Activated T-cell treated with anti-CD3 and anti-CD28 coated beads, Interleukin-2, amount 50 U/mL, for 72 hours (primary cell): ENCODE data around the gene JAKMIP1. TPM values are rescaled to one million over a fixed set of nuclear protein-coding genes. Genes with fewer than 3 reads are reported as not detected.

Experiments used
- ATAC-seq, 2 donors: fragments of 150-1000 bp; cut with Tn5 transposase; replicated peaks in 1 of 2; 2 replicates each; pipeline ENCODE4 v1.10.0; 2021; ENCODE audit warnings: moderate library complexity in 2 of 2, mild to moderate bottlenecking in 1 of 2
- DNase-seq, 2 donors: peaks; one replicate each; pipeline ENCODE4 v3.0.0; 2021 to 2022; ENCODE audit warnings: mixed read lengths in 1 of 2
- H3K27ac Mint-ChIP-seq: one replicate; pipeline ENCODE4 v1.8.0; 2022; ENCODE audit warnings: mild to moderate bottlenecking, moderate library complexity, mixed read lengths
- H3K27me3 Mint-ChIP-seq: one replicate; pipeline ENCODE4 v1.8.0; 2022; ENCODE audit warnings: low read depth, mixed read lengths
- H3K36me3 Mint-ChIP-seq, 2 donors: one replicate each; pipeline ENCODE4 v1.8.0; 2022; ENCODE audit warnings: mixed read lengths in 2 of 2, mild to moderate bottlenecking in 1 of 2; ENCODE audit not compliant: insufficient read depth in 2 of 2
- H3K4me1 Mint-ChIP-seq: one replicate; pipeline ENCODE4 v1.8.0; 2022; ENCODE audit warnings: low read depth, mixed read lengths
- H3K4me3 Mint-ChIP-seq, 2 donors: one replicate each; pipeline ENCODE4 v1.8.0; 2022; ENCODE audit warnings: mild to moderate bottlenecking in 2 of 2, mixed read lengths in 2 of 2, moderate library complexity in 2 of 2
- H3K9me3 Mint-ChIP-seq, 2 donors: one replicate each; pipeline ENCODE4 v1.8.0; 2022; ENCODE audit warnings: mixed read lengths in 2 of 2
- total RNA-seq, 2 donors: library from RNA; stranded (reverse); gene quantifications; one replicate each; pipeline ENCODE4 v1.2.3, GENCODE V29; 2022

JAKMIP1 gene
- total RNA-seq, 2 donors from 2014 or later, result 9.0 to 33.7 TPM

GRCh38 chr4:6137027-6137746 lies 63.2 kb downstream of the JAKMIP1 start:
- Mint-ChIP-seq H3K27ac (no peak overlapping the region), H3K27me3 (no peaks in the 10 kb centered on the region), H3K9me3 (no peaks in the 10 kb centered on the region), H3K36me3 (no peaks in the 10 kb centered on the region), H3K4me1 (no peaks in the 10 kb centered on the region), H3K4me3 (no peak overlapping the region)
- DNase-seq (no peak), ATAC-seq (no peak)

DNA sequence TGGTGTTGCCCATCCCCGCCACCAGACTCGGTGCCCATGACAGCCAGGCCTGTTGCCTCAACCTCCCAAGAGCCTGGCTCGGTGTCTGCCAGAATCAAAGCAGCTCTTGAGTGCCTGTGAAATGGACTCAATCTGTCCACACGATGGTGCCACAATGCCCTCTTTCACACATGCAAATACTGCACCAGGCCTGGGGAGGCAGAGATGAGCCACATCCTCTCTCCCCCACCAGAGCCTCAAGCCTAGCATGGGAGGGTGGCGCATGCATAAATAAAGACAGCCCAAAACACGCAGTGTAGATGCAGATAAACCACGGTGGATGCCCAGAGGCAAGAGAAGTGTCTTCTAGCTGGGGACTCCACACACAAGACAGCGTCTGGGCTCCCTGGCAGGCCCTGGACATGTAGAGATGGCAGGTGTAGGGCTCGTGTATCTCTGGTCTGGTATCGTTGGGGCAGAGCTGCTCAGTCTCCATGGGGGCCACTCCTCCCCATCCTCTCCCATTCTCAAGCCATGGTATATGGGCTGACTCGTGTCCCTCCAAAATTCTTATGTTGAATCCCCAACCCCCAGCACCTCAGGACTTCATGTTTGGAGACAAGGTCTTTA lies 65.6 kb downstream of the JAKMIP1 start:
- peak; percentile 80 to 98 for ATAC-seq
- Mint-ChIP-seq H3K36me3 (no peaks in the 10 kb centered on the region), H3K27me3 (no peaks in the 10 kb centered on the region), H3K27ac (peak overlapping the region; percentile 31), H3K9me3 (no peaks in the 10 kb centered on the region), H3K4me1 (no peaks in the 10 kb centered on the region), H3K4me3 (no peak overlapping the region)
- peak; percentile 25 to 66 for DNase-seq

DNA sequence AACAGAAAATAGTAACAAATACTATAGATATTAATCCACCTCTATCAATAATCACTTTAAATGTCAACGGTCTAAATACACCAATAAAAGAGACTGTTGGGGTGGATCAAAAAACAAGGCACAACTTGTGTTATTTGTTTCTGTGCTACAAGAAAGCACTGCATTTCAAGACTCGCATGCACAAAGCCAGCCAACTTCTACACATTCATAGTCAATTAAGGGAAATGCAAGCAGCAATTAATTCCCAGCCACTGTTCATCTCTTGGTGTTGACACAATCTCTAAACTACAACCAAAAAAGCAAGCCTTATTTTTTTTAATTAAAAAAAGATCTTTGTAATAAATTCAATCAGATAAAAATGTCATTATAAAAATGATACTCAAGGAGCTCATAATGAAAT lies 67.6 kb downstream of the JAKMIP1 start:
- H3K4me1 Mint-ChIP-seq, result no peaks in the 10 kb centered on the region
- no peaks in the 10 kb centered on the region for H3K9me3 Mint-ChIP-seq
- H3K27me3 Mint-ChIP-seq, result no peaks in the 10 kb centered on the region
- no peak overlapping the region for H3K4me3 Mint-ChIP-seq
- H3K27ac Mint-ChIP-seq, result no peak overlapping the region
- ATAC-seq (no peak), DNase-seq (no peak)
- H3K36me3 Mint-ChIP-seq, result no peaks in the 10 kb centered on the region

DNA sequence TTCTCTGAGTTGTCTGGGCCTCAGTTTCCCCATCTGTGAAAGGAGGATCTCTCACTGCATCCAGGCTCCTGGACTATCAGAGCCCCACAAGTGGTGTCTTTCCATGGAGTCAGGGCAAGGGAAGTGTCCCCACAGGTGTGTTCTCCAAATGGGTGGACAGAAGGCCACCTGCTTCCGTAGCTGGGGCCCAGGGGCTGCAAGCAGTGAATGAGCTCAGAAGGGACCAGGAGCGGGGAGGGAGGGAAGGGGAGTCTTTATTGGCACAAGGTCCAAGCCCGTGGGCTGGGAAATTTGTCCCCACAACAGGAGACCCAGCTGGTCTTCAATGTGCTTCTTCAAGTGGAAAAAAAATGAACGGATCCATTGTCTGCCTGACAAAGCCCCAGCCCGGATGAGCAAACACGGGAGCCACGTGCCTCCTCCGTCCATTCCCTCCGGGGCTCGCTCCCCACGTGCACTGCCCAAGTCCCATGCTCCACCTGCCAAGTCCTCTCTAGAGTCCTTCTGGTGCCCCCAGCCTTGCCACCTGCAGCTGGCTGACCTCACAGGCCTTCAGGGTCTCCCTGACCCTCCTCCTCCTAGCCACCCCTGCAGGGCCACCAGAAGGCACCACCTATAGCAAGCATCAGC lies 72.0 kb downstream of the JAKMIP1 start:
- no peak for DNase-seq
- Mint-ChIP-seq H3K4me1 (no peaks in the 10 kb centered on the region), H3K27ac (no peak overlapping the region), H3K27me3 (no peaks in the 10 kb centered on the region), H3K4me3 (no peak overlapping the region), H3K36me3 (no peaks in the 10 kb centered on the region), H3K9me3 (no peaks in the 10 kb centered on the region)
- ATAC-seq, result no peak

DNA sequence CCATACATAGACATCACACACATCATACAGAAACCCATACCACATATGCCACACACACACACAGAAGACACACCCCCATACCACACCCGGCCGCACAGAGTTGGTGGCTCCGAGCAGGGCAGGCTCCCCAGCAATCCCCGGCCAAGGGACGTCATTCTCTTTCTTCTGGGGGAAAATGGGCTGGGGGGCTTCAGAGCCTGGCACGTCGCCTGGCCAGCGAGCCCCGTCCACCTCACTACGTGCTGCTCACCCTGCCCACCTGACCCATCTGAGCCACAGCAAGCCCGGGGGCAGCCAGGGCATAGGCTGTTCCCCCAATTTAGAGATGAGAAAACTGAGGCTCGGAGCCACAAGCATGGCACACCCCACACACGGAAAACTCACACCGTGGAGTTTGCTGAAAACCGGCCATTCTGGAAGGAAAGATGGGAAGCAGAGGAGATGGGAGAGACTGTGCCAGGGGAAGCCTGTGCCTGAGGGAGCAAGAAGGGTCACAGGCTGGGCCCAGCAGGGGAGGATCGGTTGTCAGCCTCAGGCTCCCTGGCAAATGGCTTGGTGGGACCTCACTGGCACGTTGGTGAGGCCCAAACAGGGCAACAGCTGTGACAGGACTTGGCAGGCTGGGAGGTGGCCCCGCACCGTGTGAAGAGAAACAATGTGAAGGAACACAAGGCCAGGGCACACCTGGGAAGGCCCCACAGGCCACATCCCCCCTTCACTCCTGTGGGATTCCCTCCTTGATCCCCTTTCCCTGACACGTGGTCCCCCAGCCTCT lies 73.2 kb downstream of the JAKMIP1 start:
- DNase-seq (no peak), ATAC-seq (no peak)
- H3K27ac Mint-ChIP-seq, result no peak overlapping the region
- no peaks in the 10 kb centered on the region for H3K4me1 Mint-ChIP-seq
- H3K27me3 Mint-ChIP-seq, result no peaks in the 10 kb centered on the region
- H3K9me3 Mint-ChIP-seq, result no peaks in the 10 kb centered on the region
- no peak overlapping the region for H3K4me3 Mint-ChIP-seq
- no peaks in the 10 kb centered on the region for H3K36me3 Mint-ChIP-seq

GRCh38 chr4:6125103-6125651 lies 75.2 kb downstream of the JAKMIP1 start:
- Mint-ChIP-seq H3K9me3 (no peaks in the 10 kb centered on the region), H3K4me1 (no peaks in the 10 kb centered on the region), H3K36me3 (no peaks in the 10 kb centered on the region), H3K27ac (no peak overlapping the region), H3K27me3 (no peaks in the 10 kb centered on the region), H3K4me3 (no peak overlapping the region)
- DNase-seq (no peak), ATAC-seq (no peak)

GRCh38 chr4:6124386-6125102 lies 75.8 kb downstream of the JAKMIP1 start:
- Mint-ChIP-seq H3K27me3 (no peaks in the 10 kb centered on the region), H3K36me3 (no peaks in the 10 kb centered on the region), H3K4me1 (no peaks in the 10 kb centered on the region), H3K4me3 (no peak overlapping the region), H3K9me3 (no peaks in the 10 kb centered on the region), H3K27ac (peak overlapping the region; percentile 41)
- DNase-seq, result no peak
- ATAC-seq, result no peak

- no peak overlapping the region for H3K27ac Mint-ChIP-seq
- no peak for ATAC-seq
Observed at GRCh38 chr4:6123976-6124375, 76.4 kb downstream of the JAKMIP1 start.

DNA sequence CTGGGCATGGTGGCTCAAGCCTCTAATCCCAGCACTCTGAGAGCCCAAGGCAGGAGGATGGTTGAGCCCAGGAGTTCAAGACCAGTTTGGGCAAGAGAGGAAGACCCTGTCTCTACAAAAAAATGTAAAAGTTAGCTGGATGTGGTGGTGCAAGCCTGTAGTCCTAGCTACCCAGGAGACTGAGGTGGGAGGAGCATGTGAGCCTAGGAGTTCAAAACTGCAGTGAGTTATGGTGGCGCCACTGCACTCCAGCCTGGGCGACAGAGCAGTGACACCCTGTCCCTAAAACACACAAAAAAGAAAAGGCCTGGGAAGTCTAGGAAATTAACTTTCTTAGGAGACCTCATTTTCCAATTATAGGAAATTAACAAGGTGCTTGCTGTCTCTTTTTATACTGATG lies 76.8 kb downstream of the JAKMIP1 start:
- Mint-ChIP-seq H3K4me1 (no peaks in the 10 kb centered on the region), H3K4me3 (no peak overlapping the region), H3K9me3 (no peaks in the 10 kb centered on the region), H3K27me3 (no peaks in the 10 kb centered on the region), H3K27ac (no peak overlapping the region), H3K36me3 (no peaks in the 10 kb centered on the region)
- DNase-seq (no peak), ATAC-seq (no peak)

More at GRCh38 chr4:6123976-6124375, 76.4 kb downstream of the JAKMIP1 start:
- Mint-ChIP-seq H3K36me3 (no peaks in the 10 kb centered on the region), H3K9me3 (no peaks in the 10 kb centered on the region), H3K4me1 (no peaks in the 10 kb centered on the region), H3K4me3 (no peak overlapping the region), H3K27me3 (no peaks in the 10 kb centered on the region)
- no peak for DNase-seq

- DNase-seq, result no peak
- H3K4me1 Mint-ChIP-seq, result no peaks in the 10 kb centered on the region
- no peak for ATAC-seq
- H3K4me3 Mint-ChIP-seq, result no peak overlapping the region
- H3K27ac Mint-ChIP-seq, result no peak overlapping the region
- H3K36me3 Mint-ChIP-seq, result no peaks in the 10 kb centered on the region
- H3K27me3 Mint-ChIP-seq, result peaks cover 4% of the 10 kb centered on the region
- H3K9me3 Mint-ChIP-seq, result no peaks in the 10 kb centered on the region
Observed at GRCh38 chr4:6123116-6123515, 77.2 kb downstream of the JAKMIP1 start.

GRCh38 chr4:6122496-6122895 lies 77.9 kb downstream of the JAKMIP1 start:
- H3K9me3 Mint-ChIP-seq, result no peaks in the 10 kb centered on the region
- DNase-seq (no peak), ATAC-seq (no peak)
- H3K4me1 Mint-ChIP-seq, result no peaks in the 10 kb centered on the region
- H3K4me3 Mint-ChIP-seq, result no peak overlapping the region
- H3K27ac Mint-ChIP-seq, result no peak overlapping the region
- peaks cover 9% of the 10 kb centered on the region for H3K27me3 Mint-ChIP-seq
- no peaks in the 10 kb centered on the region for H3K36me3 Mint-ChIP-seq

DNA sequence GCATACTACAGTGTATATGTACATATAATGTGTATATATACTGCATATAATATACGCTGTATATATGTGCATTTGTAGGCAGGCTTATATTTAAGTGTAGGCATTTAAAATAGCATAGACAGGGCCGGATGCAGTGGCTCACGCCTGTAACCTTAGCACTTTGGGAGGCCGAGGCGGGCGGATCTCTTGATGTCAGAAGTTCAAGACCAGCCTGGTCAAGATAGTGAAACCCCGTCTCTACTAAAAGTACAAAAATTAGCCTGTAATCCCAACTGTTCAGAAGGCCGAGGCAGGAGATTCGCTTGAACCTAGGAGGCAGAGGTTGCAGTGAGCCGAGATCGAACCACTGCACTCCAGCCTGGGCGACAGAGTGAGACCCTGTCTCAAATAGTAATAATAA lies 78.4 kb downstream of the JAKMIP1 start:
- H3K27me3 Mint-ChIP-seq, result peaks cover 12% of the 10 kb centered on the region
- H3K4me1 Mint-ChIP-seq, result no peaks in the 10 kb centered on the region
- no peak overlapping the region for H3K27ac Mint-ChIP-seq
- H3K4me3 Mint-ChIP-seq, result no peak overlapping the region
- no peaks in the 10 kb centered on the region for H3K9me3 Mint-ChIP-seq
- no peaks in the 10 kb centered on the region for H3K36me3 Mint-ChIP-seq
- DNase-seq (no peak), ATAC-seq (no peak)
